Activated naive CD4-positive, alpha-beta T cell treated with anti-CD3 and anti-CD28 coated beads, Interleukin-2, amount 50 U/mL, for 24 hours (primary cell): ENCODE measurements around the gene E2F6.

Experiments
- H3K27ac Mint-ChIP-seq: one replicate; pipeline ENCODE4 v1.8.0; 2021; ENCODE audit warnings: mild to moderate bottlenecking, mixed read lengths
- H3K27me3 Mint-ChIP-seq: one replicate; pipeline ENCODE4 v1.8.0; 2021; ENCODE audit warnings: mixed read lengths
- H3K36me3 Mint-ChIP-seq: one replicate; pipeline ENCODE4 v1.8.0; 2021; ENCODE audit warnings: mixed read lengths
- H3K4me1 Mint-ChIP-seq: one replicate; pipeline ENCODE4 v1.8.0; 2021; ENCODE audit warnings: mixed read lengths
- H3K4me3 Mint-ChIP-seq: one replicate; pipeline ENCODE4 v1.8.0; 2021; ENCODE audit warnings: mild to moderate bottlenecking, mixed read lengths
- H3K9me3 Mint-ChIP-seq: one replicate; pipeline ENCODE4 v1.8.0; 2021; ENCODE audit warnings: mixed read lengths

The E2F6 gene

DNA sequence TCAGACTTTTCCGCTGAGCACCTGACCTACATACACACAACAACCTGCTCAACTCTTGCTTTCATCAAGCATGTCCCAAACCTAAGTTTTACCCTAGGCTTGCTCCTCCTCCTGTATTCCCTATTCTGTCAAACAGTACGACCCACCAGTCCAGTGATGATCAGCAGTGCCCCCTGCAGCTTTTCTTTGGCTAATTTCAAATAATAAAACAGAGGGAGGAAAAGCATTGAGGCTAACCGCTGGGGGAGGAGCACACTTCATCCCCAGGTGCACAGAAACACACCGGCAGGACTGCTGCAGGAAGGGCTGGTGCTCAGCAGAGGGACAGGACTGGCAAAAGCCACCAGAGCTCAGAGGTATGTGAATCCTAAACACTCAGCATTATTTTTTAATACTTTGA, 21.2 kb downstream of the E2F6 start:
- Mint-ChIP-seq H3K9me3 (no peaks in the 10 kb centered on the region), H3K27me3 (no peaks in the 10 kb centered on the region)

DNA sequence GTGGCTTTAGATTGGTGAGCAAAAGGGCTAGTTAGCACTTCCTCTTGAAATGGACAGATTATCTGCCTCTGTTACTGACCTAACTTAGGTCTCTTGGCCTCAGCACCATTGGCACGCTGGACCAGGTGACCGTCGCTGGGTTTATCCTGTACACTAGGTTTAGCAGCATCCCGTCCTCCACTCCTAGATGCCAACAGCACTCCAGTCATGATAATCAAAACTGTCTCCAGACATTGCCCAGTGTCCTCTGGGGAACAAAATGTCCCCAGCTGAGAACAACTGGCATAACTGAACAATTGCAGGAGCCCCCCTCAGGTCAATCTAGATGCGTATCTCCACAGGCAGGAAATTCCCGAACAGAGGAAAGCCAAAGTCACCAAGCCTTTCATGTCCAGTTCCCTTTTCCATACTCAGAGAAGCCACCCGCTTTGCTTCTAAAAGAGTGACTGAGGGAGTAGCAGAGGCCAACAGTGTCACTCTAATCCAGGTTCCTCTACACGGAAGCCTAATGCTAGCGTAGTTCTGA, 27.3 kb downstream of the E2F6 start:
- Mint-ChIP-seq H3K4me3 (no peak overlapping the region), H3K27me3 (no peaks in the 10 kb centered on the region), H3K9me3 (peaks cover 6% of the 10 kb centered on the region), H3K36me3 (peaks cover 18% of the 10 kb centered on the region), H3K27ac (no peak overlapping the region), H3K4me1 (peaks cover 3% of the 10 kb centered on the region)

More for the DNA sequence above, 21.2 kb downstream of the E2F6 start:
- Mint-ChIP-seq H3K36me3 (peaks cover 22% of the 10 kb centered on the region), H3K4me1 (no peaks in the 10 kb centered on the region), H3K27ac (no peak overlapping the region), H3K4me3 (no peak overlapping the region)

GRCh38 chr2:11437602-11438001, 28.4 kb downstream of the E2F6 start:
- peaks cover 8% of the 10 kb centered on the region for H3K9me3 Mint-ChIP-seq
- peaks cover 13% of the 10 kb centered on the region for H3K36me3 Mint-ChIP-seq
- no peak overlapping the region for H3K27ac Mint-ChIP-seq
- H3K27me3 Mint-ChIP-seq: no peaks in the 10 kb centered on the region
- H3K4me3 Mint-ChIP-seq: no peak overlapping the region
- H3K4me1 Mint-ChIP-seq: peaks cover 3% of the 10 kb centered on the region

GRCh38 chr2:11435036-11435435, 30.9 kb downstream of the E2F6 start:
- Mint-ChIP-seq H3K27me3 (no peaks in the 10 kb centered on the region), H3K4me3 (no peak overlapping the region), H3K9me3 (peaks cover 8% of the 10 kb centered on the region), H3K4me1 (peaks cover 3% of the 10 kb centered on the region), H3K36me3 (peaks cover 6% of the 10 kb centered on the region), H3K27ac (no peak overlapping the region)

DNA sequence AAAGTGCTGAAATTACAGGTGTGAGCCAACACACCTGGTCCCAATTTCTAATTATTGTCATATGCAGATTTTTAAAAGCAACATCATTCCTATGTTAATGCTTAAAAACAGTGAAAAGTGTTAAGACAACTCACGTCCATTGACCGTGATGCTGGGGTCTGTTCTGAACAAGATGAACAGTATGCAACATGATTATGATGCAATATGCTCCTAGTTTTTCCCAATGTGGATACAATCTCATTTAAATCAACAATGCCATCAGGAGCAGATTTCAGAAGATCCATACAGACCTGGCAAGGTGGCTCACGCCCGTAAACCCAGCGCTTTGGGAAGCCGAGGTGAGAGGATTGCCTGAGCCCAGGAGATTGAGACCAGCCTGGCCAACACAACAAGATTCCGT, 31.5 kb downstream of the E2F6 start:
- peaks cover 5% of the 10 kb centered on the region for H3K36me3 Mint-ChIP-seq
- H3K4me1 Mint-ChIP-seq: peaks cover 3% of the 10 kb centered on the region
- peaks cover 8% of the 10 kb centered on the region for H3K9me3 Mint-ChIP-seq
- H3K27ac Mint-ChIP-seq: no peak overlapping the region
- no peaks in the 10 kb centered on the region for H3K27me3 Mint-ChIP-seq
- H3K4me3 Mint-ChIP-seq: no peak overlapping the region

DNA sequence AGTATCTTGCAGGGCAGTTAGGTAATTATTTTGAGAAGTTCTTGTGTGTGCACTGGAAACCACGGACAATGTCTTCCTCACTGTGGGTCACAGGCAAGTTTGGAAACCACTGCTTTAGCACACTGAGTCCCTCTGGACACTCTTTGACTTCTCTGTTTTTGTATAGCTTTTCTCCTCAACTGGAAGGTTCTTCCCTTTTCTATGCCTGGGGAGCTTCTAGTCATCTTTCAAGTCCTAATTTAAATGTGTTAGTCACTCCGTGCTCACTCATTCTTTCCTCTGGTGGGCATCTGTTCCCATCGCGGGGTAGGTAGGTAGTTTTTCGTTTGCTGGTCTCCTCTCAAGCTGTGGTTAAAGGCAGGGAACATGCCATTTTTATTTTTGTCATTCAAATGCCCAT, 32.1 kb downstream of the E2F6 start:
- Mint-ChIP-seq H3K36me3 (peaks cover 5% of the 10 kb centered on the region), H3K27me3 (no peaks in the 10 kb centered on the region), H3K27ac (no peak overlapping the region), H3K4me1 (peaks cover 3% of the 10 kb centered on the region), H3K9me3 (peaks cover 8% of the 10 kb centered on the region), H3K4me3 (no peak overlapping the region)

- Mint-ChIP-seq H3K4me3 (no peak overlapping the region), H3K27ac (no peak overlapping the region), H3K4me1 (peaks cover 3% of the 10 kb centered on the region), H3K9me3 (peaks cover 8% of the 10 kb centered on the region), H3K36me3 (peaks cover 5% of the 10 kb centered on the region), H3K27me3 (no peaks in the 10 kb centered on the region)
Observed at GRCh38 chr2:11430729-11431128, 35.2 kb downstream of the E2F6 start.

DNA sequence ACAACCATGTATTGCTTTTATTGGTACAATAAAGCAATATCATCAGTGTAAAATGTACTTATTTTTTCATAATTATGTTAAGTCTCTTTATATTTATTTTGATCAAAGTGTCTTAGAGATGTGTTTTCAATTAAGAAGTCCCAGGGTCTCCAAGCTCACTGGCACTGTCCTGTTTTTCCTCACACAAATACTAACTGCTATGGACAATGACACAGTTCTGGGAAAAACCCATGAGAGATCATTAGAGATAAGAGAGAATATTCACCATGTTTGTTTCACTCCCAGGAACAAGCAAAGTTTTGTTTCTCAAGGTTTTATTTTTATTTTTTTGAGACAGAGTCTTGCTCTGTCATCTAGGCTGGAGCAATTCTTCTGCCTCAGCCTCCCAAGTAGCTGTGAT, 38.7 kb downstream of the E2F6 start:
- Mint-ChIP-seq H3K27me3 (no peaks in the 10 kb centered on the region), H3K9me3 (no peaks in the 10 kb centered on the region), H3K4me3 (no peak overlapping the region), H3K36me3 (no peaks in the 10 kb centered on the region), H3K27ac (no peak overlapping the region), H3K4me1 (no peaks in the 10 kb centered on the region)

GRCh38 chr2:11422901-11423435, 43.0 kb downstream of the E2F6 start:
- no peaks in the 10 kb centered on the region for H3K36me3 Mint-ChIP-seq
- no peak overlapping the region for H3K4me3 Mint-ChIP-seq
- peaks cover 6% of the 10 kb centered on the region for H3K9me3 Mint-ChIP-seq
- no peak overlapping the region for H3K27ac Mint-ChIP-seq
- no peaks in the 10 kb centered on the region for H3K27me3 Mint-ChIP-seq
- no peaks in the 10 kb centered on the region for H3K4me1 Mint-ChIP-seq

GRCh38 chr2:11422491-11422865, 43.5 kb downstream of the E2F6 start:
- no peaks in the 10 kb centered on the region for H3K4me1 Mint-ChIP-seq
- no peak overlapping the region for H3K4me3 Mint-ChIP-seq
- peaks cover 7% of the 10 kb centered on the region for H3K9me3 Mint-ChIP-seq
- H3K36me3 Mint-ChIP-seq: no peaks in the 10 kb centered on the region
- H3K27me3 Mint-ChIP-seq: no peaks in the 10 kb centered on the region
- H3K27ac Mint-ChIP-seq: no peak overlapping the region

- H3K4me3 Mint-ChIP-seq: no peak overlapping the region
- H3K9me3 Mint-ChIP-seq: peaks cover 7% of the 10 kb centered on the region
- no peaks in the 10 kb centered on the region for H3K36me3 Mint-ChIP-seq
- H3K27me3 Mint-ChIP-seq: no peaks in the 10 kb centered on the region
- H3K4me1 Mint-ChIP-seq: no peaks in the 10 kb centered on the region
- no peak overlapping the region for H3K27ac Mint-ChIP-seq
Observed at GRCh38 chr2:11421863-11422490, 44.0 kb downstream of the E2F6 start.

DNA sequence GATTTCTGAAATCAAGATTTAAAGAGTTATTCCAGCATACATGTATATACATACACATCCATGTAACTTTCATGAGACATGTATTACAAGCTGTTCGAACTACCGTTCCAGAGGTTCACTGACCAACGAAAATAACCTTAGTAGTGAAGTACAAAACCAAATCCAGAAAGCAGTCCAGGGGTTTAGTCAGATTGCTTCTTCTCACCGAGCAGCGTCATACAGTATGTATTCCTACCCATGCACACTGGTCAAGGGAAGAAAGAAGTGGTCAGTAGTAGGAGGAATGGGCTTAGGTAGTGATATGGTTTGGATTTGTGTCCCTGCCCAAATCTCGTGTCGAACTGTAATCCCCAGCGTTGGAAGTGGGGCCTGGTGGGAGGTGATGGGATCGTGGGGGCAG, 45.3 kb downstream of the E2F6 start:
- Mint-ChIP-seq H3K4me1 (no peaks in the 10 kb centered on the region), H3K4me3 (no peak overlapping the region), H3K27ac (no peak overlapping the region), H3K27me3 (peaks cover 3% of the 10 kb centered on the region), H3K36me3 (no peaks in the 10 kb centered on the region), H3K9me3 (peaks cover 7% of the 10 kb centered on the region)

DNA sequence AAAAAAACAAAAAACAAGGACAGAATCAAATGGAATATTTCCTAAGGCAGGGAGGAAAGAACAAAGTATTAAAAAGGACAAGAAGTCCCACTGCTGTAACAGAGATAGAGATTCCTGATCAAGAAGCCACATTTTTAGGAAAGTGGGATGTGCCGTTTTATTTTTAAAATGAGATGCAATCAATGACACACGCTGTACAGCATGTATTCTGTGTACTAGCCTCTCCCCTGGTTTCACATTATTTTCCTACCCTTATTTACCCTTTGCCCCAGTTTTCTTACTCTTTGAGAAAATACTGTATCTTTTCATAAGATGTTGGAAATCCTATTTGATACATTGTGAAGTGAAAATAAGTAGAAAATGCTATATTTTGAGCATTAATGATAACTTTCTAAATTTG, 45.8 kb downstream of the E2F6 start:
- H3K27ac Mint-ChIP-seq: no peak overlapping the region
- H3K9me3 Mint-ChIP-seq: peaks cover 7% of the 10 kb centered on the region
- no peaks in the 10 kb centered on the region for H3K4me1 Mint-ChIP-seq
- H3K36me3 Mint-ChIP-seq: no peaks in the 10 kb centered on the region
- peaks cover 4% of the 10 kb centered on the region for H3K27me3 Mint-ChIP-seq
- no peak overlapping the region for H3K4me3 Mint-ChIP-seq

DNA sequence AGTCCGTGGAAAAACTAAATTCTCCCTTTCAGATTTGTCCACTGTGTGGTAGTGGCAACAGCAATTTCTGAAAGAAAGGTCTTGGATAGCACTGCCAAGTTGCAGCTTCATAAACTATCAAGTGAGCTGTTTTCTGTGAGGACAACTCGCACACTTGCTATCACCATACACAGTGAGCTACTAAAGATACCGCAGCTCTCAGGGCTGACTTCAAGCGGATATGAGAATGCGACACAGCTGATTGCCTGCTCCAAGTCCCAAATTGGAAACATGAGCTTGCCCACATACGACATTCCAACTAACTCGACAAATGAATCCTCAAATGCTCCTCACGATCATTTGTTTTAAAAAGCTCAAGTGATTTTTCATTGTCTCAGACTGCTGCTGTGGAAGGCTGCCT, 46.2 kb downstream of the E2F6 start:
- no peaks in the 10 kb centered on the region for H3K36me3 Mint-ChIP-seq
- no peak overlapping the region for H3K4me3 Mint-ChIP-seq
- no peak overlapping the region for H3K27ac Mint-ChIP-seq
- H3K4me1 Mint-ChIP-seq: no peaks in the 10 kb centered on the region
- peaks cover 7% of the 10 kb centered on the region for H3K9me3 Mint-ChIP-seq
- H3K27me3 Mint-ChIP-seq: peaks cover 4% of the 10 kb centered on the region

- Mint-ChIP-seq H3K27me3 (peaks cover 8% of the 10 kb centered on the region), H3K36me3 (peaks cover 4% of the 10 kb centered on the region), H3K27ac (no peak overlapping the region), H3K9me3 (peaks cover 7% of the 10 kb centered on the region), H3K4me1 (no peaks in the 10 kb centered on the region), H3K4me3 (no peak overlapping the region)
Observed at GRCh38 chr2:11417946-11418585, 47.9 kb downstream of the E2F6 start.

GRCh38 chr2:11416931-11417330, 49.0 kb downstream of the E2F6 start:
- no peak overlapping the region for H3K4me3 Mint-ChIP-seq
- H3K9me3 Mint-ChIP-seq: peaks cover 7% of the 10 kb centered on the region
- H3K36me3 Mint-ChIP-seq: peaks cover 4% of the 10 kb centered on the region
- H3K27ac Mint-ChIP-seq: no peak overlapping the region
- peaks cover 11% of the 10 kb centered on the region for H3K27me3 Mint-ChIP-seq
- H3K4me1 Mint-ChIP-seq: no peaks in the 10 kb centered on the region
